ENCODE results near the gene CYB5RL. TPM values are rescaled to one million over a fixed set of nuclear protein-coding genes. Genes with fewer than 3 reads are reported as not detected.

The CYB5RL gene
- total RNA-seq, 2 donors from 2014 or later: 8.2 to 11.0 TPM

GRCh38 chr1:54193453-54193852 is 6.4 kb downstream of the CYB5RL start:
- Histone ChIP-seq H3K27ac (ENCODE audit: low read depth, low read length) (no peak overlapping the region), H3K4me1 (ENCODE audit: control insufficient read depth, insufficient read depth, low read length) (no peaks in the 10 kb centered on the region), H3K4me3 (ENCODE audit: low read length) (no peak overlapping the region), H3K9me3 (ENCODE audit: control insufficient read depth, low read length) (no peaks in the 10 kb centered on the region), H3K27me3 (ENCODE audit: control insufficient read depth, insufficient read depth, low read length, poor library complexity, severe bottlenecking) (no peaks in the 10 kb centered on the region), H3K36me3 (ENCODE audit: control insufficient read depth, insufficient read depth, low read length) (no peaks in the 10 kb centered on the region), H3K9ac (ENCODE audit: extremely low read depth, low read length, poor library complexity, severe bottlenecking) (no peak overlapping the region)
- DNase-seq: no peak
- Mint-ChIP-seq H3K4me1 (no peaks in the 10 kb centered on the region), H3K27ac (no peak overlapping the region), H3K27me3 (ENCODE audit: insufficient read depth) (no peaks in the 10 kb centered on the region), H3K9me3 (no peaks in the 10 kb centered on the region), H3K4me3 (no peak overlapping the region), H3K36me3 (ENCODE audit: low read depth) (peaks cover 6% of the 10 kb centered on the region)
- TF ChIP-seq, protein P1, sequence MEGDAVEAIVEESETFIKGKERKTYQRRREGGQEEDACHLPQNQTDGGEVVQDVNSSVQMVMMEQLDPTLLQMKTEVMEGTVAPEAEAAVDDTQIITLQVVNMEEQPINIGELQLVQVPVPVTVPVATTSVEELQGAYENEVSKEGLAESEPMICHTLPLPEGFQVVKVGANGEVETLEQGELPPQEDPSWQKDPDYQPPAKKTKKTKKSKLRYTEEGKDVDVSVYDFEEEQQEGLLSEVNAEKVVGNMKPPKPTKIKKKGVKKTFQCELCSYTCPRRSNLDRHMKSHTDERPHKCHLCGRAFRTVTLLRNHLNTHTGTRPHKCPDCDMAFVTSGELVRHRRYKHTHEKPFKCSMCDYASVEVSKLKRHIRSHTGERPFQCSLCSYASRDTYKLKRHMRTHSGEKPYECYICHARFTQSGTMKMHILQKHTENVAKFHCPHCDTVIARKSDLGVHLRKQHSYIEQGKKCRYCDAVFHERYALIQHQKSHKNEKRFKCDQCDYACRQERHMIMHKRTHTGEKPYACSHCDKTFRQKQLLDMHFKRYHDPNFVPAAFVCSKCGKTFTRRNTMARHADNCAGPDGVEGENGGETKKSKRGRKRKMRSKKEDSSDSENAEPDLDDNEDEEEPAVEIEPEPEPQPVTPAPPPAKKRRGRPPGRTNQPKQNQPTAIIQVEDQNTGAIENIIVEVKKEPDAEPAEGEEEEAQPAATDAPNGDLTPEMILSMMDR (conservative IDR thresholded peaks at IDR 0.05): no peak
- 93 to 98% methylated on average over 3 to 5 of the region's 5 CpGs for WGBS, 2 experiments (ENCODE audit: insufficient coverage in 1 of 2, insufficient read length in 1 of 2)

GRCh38 chr1:54191525-54191924 is 8.3 kb downstream of the CYB5RL start:
- H3K27me3 Mint-ChIP-seq (ENCODE audit: insufficient read depth): no peaks in the 10 kb centered on the region
- H3K9me3 ChIP-seq (ENCODE audit: control insufficient read depth, low read length): no peaks in the 10 kb centered on the region
- H3K4me3 Mint-ChIP-seq: no peak overlapping the region
- H3K27ac Mint-ChIP-seq: no peak overlapping the region
- no peak overlapping the region for H3K9ac ChIP-seq (ENCODE audit: extremely low read depth, low read length, poor library complexity, severe bottlenecking)
- DNase-seq: no peak
- H3K27ac ChIP-seq (ENCODE audit: low read depth, low read length): no peak overlapping the region
- H3K27me3 ChIP-seq (ENCODE audit: control insufficient read depth, insufficient read depth, low read length, poor library complexity, severe bottlenecking): no peaks in the 10 kb centered on the region
- H3K4me3 ChIP-seq (ENCODE audit: low read length): no peak overlapping the region
- peaks cover 6% of the 10 kb centered on the region for H3K36me3 Mint-ChIP-seq (ENCODE audit: low read depth)
- H3K9me3 Mint-ChIP-seq: no peaks in the 10 kb centered on the region
- H3K4me1 Mint-ChIP-seq: no peaks in the 10 kb centered on the region
- H3K36me3 ChIP-seq (ENCODE audit: control insufficient read depth, insufficient read depth, low read length): no peaks in the 10 kb centered on the region
- no peaks in the 10 kb centered on the region for H3K4me1 ChIP-seq (ENCODE audit: control insufficient read depth, insufficient read depth, low read length)
- 50% methylated on average over 1 of the region's 1 CpG for WGBS, 2 experiments (ENCODE audit: insufficient coverage in 1 of 2, insufficient read length in 1 of 2)
- TF ChIP-seq, protein P1 (conservative IDR thresholded peaks at IDR 0.05): no peak

GRCh38 chr1:54190526-54190925 is 9.3 kb downstream of the CYB5RL start:
- Mint-ChIP-seq H3K4me3 (no peak overlapping the region), H3K27me3 (ENCODE audit: insufficient read depth) (no peaks in the 10 kb centered on the region), H3K9me3 (peaks cover 2% of the 10 kb centered on the region), H3K27ac (no peak overlapping the region), H3K4me1 (no peaks in the 10 kb centered on the region), H3K36me3 (ENCODE audit: low read depth) (peaks cover 12% of the 10 kb centered on the region)
- H3K27ac ChIP-seq (ENCODE audit: low read depth, low read length): no peak overlapping the region
- 94 to 98% methylated on average over 9 of the region's 9 CpGs for WGBS, 2 experiments (ENCODE audit: insufficient coverage in 1 of 2, insufficient read length in 1 of 2)
- H3K27me3 ChIP-seq (ENCODE audit: control insufficient read depth, insufficient read depth, low read length, poor library complexity, severe bottlenecking): no peaks in the 10 kb centered on the region
- H3K9me3 ChIP-seq (ENCODE audit: control insufficient read depth, low read length): no peaks in the 10 kb centered on the region
- no peak overlapping the region for H3K4me3 ChIP-seq (ENCODE audit: low read length)
- TF ChIP-seq, protein P1 (conservative IDR thresholded peaks at IDR 0.05): no peak
- no peak for DNase-seq
- H3K9ac ChIP-seq (ENCODE audit: extremely low read depth, low read length, poor library complexity, severe bottlenecking): no peak overlapping the region
- H3K4me1 ChIP-seq (ENCODE audit: control insufficient read depth, insufficient read depth, low read length): no peaks in the 10 kb centered on the region
- no peaks in the 10 kb centered on the region for H3K36me3 ChIP-seq (ENCODE audit: control insufficient read depth, insufficient read depth, low read length)
